Peyer's patch (tissue), 4 donors: ENCODE results near the gene AGAP2. TPM values are rescaled to one million over a fixed set of nuclear protein-coding genes. Genes with fewer than 3 reads are reported as not detected.

Experiments used
- DNase-seq, 3 donors: peaks; one replicate each; pipeline ENCODE4 v3.0.0-alpha.2; 2017 to 2019
- H3K27ac ChIP-seq, 4 donors: fragments of 200-600 bp; sonication (generic); one replicate each; pipeline ENCODE4 v1.5.1; 2016 to 2019
- H3K27me3 ChIP-seq, 2 donors: fragments of 200-600 bp; sonication (generic); one replicate each; pipeline ENCODE4 v1.5.1; 2019
- H3K36me3 ChIP-seq, 3 donors: fragments of 200-600 bp; sonication (generic); one replicate each; pipeline ENCODE4 v1.5.1; 2016 to 2019
- H3K4me1 ChIP-seq, 4 donors: fragments of 200-600 bp; sonication (generic); one replicate each; pipeline ENCODE4 v1.5.1; 2016 to 2019
- H3K4me3 ChIP-seq, 4 donors: fragments of 200-600 bp; sonication (generic); 1 replicate in 3 of 4; 2 replicates in 1 of 4; pipeline ENCODE4 v1.5.1; 2016 to 2019; ENCODE audit warnings: mild to moderate bottlenecking in 1 of 4
- H3K9me3 ChIP-seq, 4 donors: fragments of 200-600 bp; sonication (generic); one replicate each; pipeline ENCODE4 v1.5.1; 2016 to 2019; ENCODE audit warnings: mild to moderate bottlenecking in 1 of 4
- CTCF ChIP-seq, 6 experiments: fragments of 450-650 bp in 4 of 6; fragments of 200-600 bp in 2 of 6; sonication (generic) in 1 of 6; IDR thresholded peaks; one replicate each; pipeline ENCODE4 v1.5.1; 2017 to 2019; ENCODE audit warnings: antibody characterized with exemption in 6 of 6, mild to moderate bottlenecking in 3 of 6, moderate library complexity in 1 of 6
- POLR2A ChIP-seq, 2 donors: fragments of 450-650 bp; IDR thresholded peaks; one replicate each; pipeline ENCODE4 v1.5.1; 2017; ENCODE audit warnings: antibody characterized with exemption in 2 of 2, mild to moderate bottlenecking in 2 of 2, moderate library complexity in 2 of 2
- total RNA-seq, 4 donors: library from RNA; depleted of rRNA; stranded (reverse); fragments of >200 nt; gene quantifications; one replicate each; pipeline ENCODE4 v1.1.0, GENCODE V29; 2016

AGAP2 gene
- total RNA-seq, 4 donors from 2014 or later: 2.5 to 9.1 (median 3.1) TPM

GRCh38 chr12:57693659-57694458, 44.7 kb downstream of the AGAP2 start, which contains the start of gene OS9:
Gene OS9, plus strand, starts transcription at chr12:57694132. Its CDS starts 30 bp downstream, at chr12:57694162.
- TF ChIP-seq CTCF (IDR thresholded peaks at IDR 0.05): peak; percentile 54 to 95 (median 86)
- peak; percentile 79 to 85 for TF ChIP-seq POLR2A (IDR thresholded peaks at IDR 0.05)
- peaks cover 0 to 26% (median 0%) of the 10 kb centered on the region in 3 donors for H3K36me3 ChIP-seq
- no peaks in the 10 kb centered on the region for H3K9me3 ChIP-seq
- peaks cover 0 to 17% (median 5%) of the 10 kb centered on the region in 4 donors for H3K4me1 ChIP-seq
- DNase-seq: peak; percentile 89 to 99 (median 97)
- H3K27ac ChIP-seq: peak within 1 kb of the TSS; percentile 73 to 83 (median 76)
- peak within 1 kb of the TSS; percentile 63 to 86 (median 76) for H3K4me3 ChIP-seq
- no peaks in the 10 kb centered on the region for H3K27me3 ChIP-seq

DNA sequence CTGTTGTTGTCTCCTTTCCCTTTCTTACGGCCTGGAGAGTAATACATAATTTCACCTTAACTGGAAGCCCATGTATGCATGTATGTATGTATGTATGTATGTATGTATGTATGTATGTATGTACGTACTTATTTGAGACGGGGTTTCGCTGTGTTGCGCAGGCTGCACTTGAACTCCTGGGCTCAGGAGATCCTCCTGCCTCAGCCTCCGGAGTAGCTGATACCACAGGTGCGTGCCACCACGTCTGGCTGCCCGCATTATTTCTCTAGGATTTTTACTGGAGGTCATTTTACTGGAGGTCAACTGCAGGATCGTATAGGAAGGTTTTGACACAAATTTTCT, 45.3 kb downstream of the AGAP2 start:
- Histone ChIP-seq H3K4me3 (peak overlapping the region in 2 of 4 donors; percentile 33 to 86), H3K36me3 (peaks cover 0 to 23% (median 0%) of the 10 kb centered on the region in 3 donors), H3K4me1 (peaks cover 0 to 17% (median 5%) of the 10 kb centered on the region in 4 donors), H3K27ac (peak overlapping the region in 1 of 4 donors; percentile 8), H3K27me3 (no peaks in the 10 kb centered on the region), H3K9me3 (no peaks in the 10 kb centered on the region)
- no peak for TF ChIP-seq POLR2A (IDR thresholded peaks at IDR 0.05)
- TF ChIP-seq CTCF (IDR thresholded peaks at IDR 0.05): no peak
- DNase-seq: peak in 1 of 3 donors; percentile 49

DNA sequence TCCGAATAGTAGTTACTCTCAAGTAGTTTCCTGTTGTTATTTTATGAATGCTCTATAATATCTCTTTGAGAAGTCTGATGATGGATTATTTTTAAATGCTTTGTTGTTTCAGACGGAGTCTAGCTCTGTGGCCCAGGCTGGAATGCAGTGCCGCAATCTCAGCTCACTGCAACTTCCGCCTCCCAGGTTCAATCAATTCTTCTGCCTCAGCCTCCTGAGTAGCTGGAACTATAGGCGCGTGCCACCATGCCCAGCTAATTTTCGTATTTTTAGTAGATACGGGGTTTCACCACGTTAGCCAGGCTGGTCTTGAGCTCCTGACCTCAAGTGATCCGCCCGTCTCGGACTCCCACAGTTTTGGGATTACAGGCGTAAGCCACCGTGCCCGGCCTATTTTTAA, 46.0 kb downstream of the AGAP2 start:
- Histone ChIP-seq H3K4me3 (no peak overlapping the region), H3K9me3 (no peaks in the 10 kb centered on the region), H3K4me1 (peaks cover 0 to 17% (median 5%) of the 10 kb centered on the region in 4 donors), H3K36me3 (peaks cover 0 to 20% (median 0%) of the 10 kb centered on the region in 3 donors), H3K27me3 (no peaks in the 10 kb centered on the region), H3K27ac (no peak overlapping the region)
- DNase-seq: no peak
- TF ChIP-seq CTCF (IDR thresholded peaks at IDR 0.05) (no peak), POLR2A (IDR thresholded peaks at IDR 0.05) (no peak)

GRCh38 chr12:57688931-57689330, 49.6 kb downstream of the AGAP2 start:
- H3K27ac ChIP-seq: no peak overlapping the region
- H3K9me3 ChIP-seq: no peaks in the 10 kb centered on the region
- H3K27me3 ChIP-seq: no peaks in the 10 kb centered on the region
- peaks cover 0 to 4% (median 0%) of the 10 kb centered on the region in 4 donors for H3K4me1 ChIP-seq
- TF ChIP-seq CTCF (IDR thresholded peaks at IDR 0.05): no peak
- TF ChIP-seq POLR2A (IDR thresholded peaks at IDR 0.05): no peak
- no peak for DNase-seq
- no peak overlapping the region for H3K4me3 ChIP-seq
- H3K36me3 ChIP-seq: no peaks in the 10 kb centered on the region

- Histone ChIP-seq H3K4me3 (no peak overlapping the region), H3K9me3 (no peaks in the 10 kb centered on the region), H3K27ac (no peak overlapping the region), H3K27me3 (no peaks in the 10 kb centered on the region), H3K36me3 (no peaks in the 10 kb centered on the region), H3K4me1 (no peaks in the 10 kb centered on the region)
- DNase-seq: no peak
- TF ChIP-seq CTCF (IDR thresholded peaks at IDR 0.05) (no peak), POLR2A (IDR thresholded peaks at IDR 0.05) (no peak)
Observed at GRCh38 chr12:57687862-57688261, 50.7 kb downstream of the AGAP2 start.
